Suppressor macrophage treated with lipopolysaccharide for 1 hour (primary cell): ENCODE measurements around the gene HDHD3.
"Not testable (repeated sequence)": the region's sequence is repeated elsewhere in the genome, so short reads cannot be mapped to it uniquely, and the experiment has no call there.

Experiments
- DNase-seq, 3 donors: peaks; one replicate each; pipeline ENCODE4 v3.0.0-alpha.2; 2020 to 2022

HDHD3 gene

GRCh38 chr9:113388833-113389232 is 12.0 kb upstream of the HDHD3 start:
- DNase-seq, result no peak

DNA sequence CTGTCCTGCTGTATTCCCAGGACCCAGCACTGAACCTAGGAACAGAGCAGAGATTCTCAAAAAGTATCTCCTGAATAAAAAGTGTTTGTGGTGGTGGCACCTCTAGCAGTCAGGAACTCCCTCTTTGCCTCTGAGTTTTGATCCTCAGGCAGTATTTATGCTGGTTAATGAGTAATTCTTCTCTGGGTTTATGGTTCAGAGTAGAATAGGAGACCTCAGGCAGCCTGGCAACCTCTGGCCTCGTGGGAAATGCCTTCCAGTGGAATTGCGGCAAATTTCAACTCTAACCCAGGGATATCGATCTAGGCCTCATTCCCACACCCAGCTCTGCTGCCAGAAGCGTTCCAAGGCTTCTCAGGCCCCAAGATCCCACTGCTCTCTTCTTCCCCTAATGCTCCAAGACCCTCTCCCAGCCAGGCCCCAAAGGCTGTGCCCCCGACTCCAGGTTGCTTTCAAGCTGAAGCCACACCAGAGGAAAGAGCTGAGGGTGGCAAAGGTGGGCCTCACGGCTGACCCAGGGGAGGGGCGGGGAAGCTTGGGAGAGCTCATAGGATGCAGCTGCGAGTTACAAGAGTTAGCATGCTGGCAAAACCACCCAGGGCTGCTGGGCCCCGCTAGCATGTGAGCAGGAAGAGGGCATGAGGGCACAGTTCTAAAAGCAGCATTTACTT is 10.9 kb upstream of the HDHD3 start:
- no peak for DNase-seq

GRCh38 chr9:113386571-113387393 is 10.0 kb upstream of the HDHD3 start:
- peak; percentile 15 to 40 (median 36) for DNase-seq

GRCh38 chr9:113381909-113382411 is 5.2 kb upstream of the HDHD3 start:
- no peak for DNase-seq

GRCh38 chr9:113381441-113381840 is 4.7 kb upstream of the HDHD3 start:
- DNase-seq, result not testable (repeated sequence)

- DNase-seq, result no peak
Measured at GRCh38 chr9:113380869-113381378, 4.1 kb upstream of the HDHD3 start.

DNA sequence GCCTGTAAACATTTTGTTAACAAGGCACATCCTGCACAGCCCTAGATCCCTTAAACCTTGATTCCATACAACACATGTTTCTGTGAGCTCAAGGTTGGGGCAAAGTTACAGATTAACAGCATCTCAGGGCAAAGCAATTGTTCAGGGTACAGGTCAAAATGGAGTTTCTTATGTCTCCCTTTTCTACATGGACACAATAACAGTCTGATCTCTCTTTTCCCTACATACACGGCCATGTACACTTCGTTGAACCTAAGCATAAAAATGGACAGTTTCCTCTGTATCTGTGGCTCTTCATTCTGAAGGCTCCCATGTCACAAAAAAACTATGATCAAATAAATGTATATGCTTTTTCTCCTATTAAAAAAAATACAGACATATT is 3.0 kb upstream of the HDHD3 start:
- not testable (repeated sequence) for DNase-seq

DNA sequence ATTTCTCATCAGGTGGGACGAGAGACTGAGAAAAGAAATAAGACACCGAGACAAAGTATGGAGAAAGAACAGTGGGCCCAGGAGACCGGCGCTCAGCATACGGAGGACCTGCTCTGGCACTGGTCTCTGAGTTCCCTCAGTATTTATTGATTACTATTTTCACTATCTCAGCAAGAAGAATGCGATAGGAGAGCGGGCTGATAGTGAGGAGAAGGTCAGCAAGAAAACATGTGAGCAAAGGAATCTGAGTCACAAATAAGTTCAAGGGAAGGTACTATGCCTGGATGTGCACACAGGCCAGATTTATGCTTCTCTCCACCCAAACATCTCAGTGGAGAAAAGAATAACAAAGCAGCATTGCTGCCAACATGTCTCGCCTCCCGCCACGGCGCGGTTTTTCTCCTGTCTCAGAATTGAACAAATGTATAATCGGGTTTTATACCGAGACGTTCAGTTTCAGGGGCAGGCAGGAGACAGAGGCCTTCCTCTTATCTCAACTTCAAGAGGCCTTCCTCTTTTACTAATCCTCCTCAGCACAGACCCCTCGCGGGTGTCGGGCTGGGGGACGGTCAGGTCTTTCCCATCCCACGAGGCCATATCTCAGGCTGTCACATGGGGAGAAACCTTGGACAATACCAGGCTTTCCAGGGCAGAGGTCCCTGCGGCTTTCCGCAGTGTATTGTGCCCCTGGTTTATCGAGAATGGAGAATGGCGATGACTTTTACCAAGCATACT is 2.5 kb upstream of the HDHD3 start:
- not testable (repeated sequence) for DNase-seq

- no peak for DNase-seq
Measured at GRCh38 chr9:113375057-113376023, 1.4 kb downstream of the HDHD3 start.

GRCh38 chr9:113373676-113374392 is 3.0 kb downstream of the HDHD3 start:
- DNase-seq, result no peak

- DNase-seq, result no peak
Measured at GRCh38 chr9:113373256-113373655, 3.5 kb downstream of the HDHD3 start.

DNA sequence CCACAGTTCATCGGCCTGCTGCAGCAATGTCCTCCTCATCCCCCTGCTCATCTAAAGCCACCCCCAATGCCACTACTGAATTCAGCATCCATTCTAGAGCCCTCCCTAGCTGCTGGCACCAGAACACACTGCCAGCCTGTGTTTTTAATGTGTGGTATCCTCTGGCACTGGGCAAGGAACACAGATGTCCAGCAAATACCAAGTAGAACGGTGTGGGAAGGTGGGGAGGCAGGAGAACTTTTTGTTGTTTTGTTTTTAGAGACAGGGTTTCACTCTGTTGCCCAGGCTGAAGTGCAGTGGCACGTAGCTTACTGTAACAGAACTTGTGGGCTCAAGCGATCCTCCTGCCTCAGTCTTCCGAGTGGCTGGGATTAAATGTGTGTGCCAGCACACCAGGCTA is 4.7 kb downstream of the HDHD3 start:
- no peak for DNase-seq

GRCh38 chr9:113370806-113371325 is 5.9 kb downstream of the HDHD3 start:
- no peak for DNase-seq

GRCh38 chr9:113369855-113370140 is 7.0 kb downstream of the HDHD3 start:
- DNase-seq, result no peak

DNA sequence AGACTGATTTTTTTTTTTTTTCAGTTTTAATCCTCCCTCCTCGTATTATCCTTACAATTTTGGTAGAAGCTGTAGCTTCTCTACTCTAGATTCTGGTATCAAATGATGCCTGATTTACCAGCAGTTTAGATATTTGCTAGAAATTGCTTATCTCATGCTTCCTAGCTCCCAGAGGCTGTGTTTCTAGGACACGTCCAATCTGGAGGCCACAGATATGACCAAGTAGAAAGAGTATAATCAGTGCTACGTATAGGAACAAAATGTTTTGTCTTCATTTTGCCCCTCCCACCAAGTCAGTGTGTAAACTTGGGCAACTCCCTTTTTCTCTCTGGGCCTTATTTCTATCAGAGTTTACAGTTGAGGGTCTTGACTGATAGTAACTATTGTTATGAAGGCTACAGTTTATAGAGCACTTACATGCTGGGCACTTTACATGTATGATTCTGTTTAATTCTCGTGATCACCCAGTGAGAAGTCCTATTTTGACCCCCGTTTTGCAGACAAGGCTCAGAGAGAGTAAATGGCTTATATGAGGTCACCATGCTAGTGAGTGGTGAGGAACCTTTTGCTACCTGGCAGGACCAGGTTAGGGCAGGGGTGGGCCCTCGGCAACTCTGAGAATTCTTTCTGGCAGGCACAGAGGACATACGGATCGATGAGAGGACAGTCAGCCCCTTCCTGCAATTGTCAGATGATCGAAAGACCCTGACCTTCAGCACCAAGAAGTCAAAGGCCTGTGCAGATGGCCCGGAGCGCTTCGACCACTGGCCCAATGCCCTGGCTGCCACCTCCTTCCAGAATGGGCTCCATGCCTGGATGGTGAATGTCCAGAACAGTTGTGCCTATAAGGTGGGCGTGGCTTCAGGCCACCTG is 7.6 kb downstream of the HDHD3 start:
- no peak for DNase-seq

DNA sequence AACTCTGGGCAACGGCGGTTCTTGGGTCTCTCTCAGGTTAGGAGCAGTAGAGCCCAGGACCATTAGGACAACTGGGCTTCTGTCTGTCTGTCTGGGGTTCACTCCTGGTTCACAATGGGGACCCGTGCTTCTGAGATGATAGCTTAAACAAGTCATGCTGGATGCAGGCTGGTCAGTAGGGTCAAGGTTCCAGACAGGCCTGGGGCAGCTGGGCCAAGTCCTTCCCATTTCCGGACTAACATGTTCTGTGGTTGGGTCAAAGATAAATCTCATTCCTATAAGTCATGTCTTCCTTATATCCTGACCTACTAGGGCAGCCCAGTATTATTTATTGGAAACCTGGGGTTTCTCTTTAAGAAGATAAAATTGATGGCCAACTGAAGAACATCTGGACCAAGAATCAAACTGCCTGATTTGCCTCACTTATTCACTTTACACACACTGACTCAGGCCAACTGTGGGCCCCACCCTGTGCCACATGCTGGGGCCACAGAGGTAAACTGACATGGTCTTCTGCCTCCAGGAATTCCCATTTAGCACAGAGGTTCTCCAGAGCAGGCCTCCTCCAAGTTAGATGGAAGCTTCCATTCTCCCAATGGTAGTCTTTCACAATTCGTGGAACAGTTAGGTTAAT is 8.3 kb downstream of the HDHD3 start:
- no peak for DNase-seq

GRCh38 chr9:113365652-113366051 is 11.1 kb downstream of the HDHD3 start:
- DNase-seq, result peak; percentile 30 to 45 (median 33)

DNA sequence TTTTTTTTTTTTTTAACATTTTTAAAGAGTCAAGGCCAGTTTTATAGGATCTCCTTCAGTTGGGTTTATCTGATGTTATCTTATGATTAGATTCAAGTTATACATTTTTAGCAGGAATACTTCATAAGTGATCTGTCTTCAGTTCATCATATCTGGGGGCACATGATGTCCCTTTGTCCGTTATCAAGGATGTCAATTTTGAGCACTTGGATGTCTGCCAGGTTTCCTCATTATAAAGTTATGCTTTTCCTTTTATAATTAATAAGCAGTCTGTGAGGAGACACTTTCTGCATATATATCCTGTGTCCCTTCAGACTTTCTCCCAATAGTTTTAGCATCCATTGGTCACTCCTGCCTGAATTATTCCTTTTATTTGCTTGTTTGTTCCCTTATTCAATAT is 11.8 kb downstream of the HDHD3 start:
- no peak for DNase-seq

DNA sequence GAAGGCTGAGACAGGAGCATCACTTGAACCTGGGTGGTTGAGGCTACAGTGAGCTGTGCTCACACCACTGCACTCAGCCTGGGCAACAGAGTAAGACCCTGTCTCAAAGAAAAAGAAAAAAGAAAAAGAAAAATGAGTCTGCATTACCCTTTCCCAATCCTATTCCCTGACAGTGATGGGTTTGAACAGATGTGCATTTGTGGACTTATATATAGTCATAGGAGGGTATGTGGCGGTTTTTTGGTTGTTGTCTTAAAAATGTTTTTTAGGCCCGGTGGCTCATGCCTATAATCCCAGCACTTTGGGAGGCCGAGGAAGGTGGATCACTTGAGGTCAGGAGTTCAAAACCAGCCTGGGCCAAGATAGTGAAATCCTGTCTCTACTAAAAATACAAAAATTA is 13.4 kb downstream of the HDHD3 start:
- DNase-seq, result no peak
